ENCODE results near the gene ACVR1.
"Not testable (repeated sequence)": the region's sequence is repeated elsewhere in the genome, so short reads cannot be mapped to it uniquely, and the experiment has no call there.

The ACVR1 gene

GRCh38 chr2:157890969-157891642 is 15.0 kb upstream of the ACVR1 start:
- no peak overlapping the region for H3K4me3 ChIP-seq (ENCODE audit: low read depth, low read length)
- no peaks in the 10 kb centered on the region for H3K9me3 ChIP-seq
- H3K4me1 ChIP-seq: no peaks in the 10 kb centered on the region
- TF ChIP-seq CTCF (IDR thresholded peaks at IDR 0.05; ENCODE audit: low read depth, low read length): no peak
- no peaks in the 10 kb centered on the region for H3K36me3 ChIP-seq
- DNase-seq: no peak
- no peaks in the 10 kb centered on the region for H3K27me3 ChIP-seq

GRCh38 chr2:157887946-157888345 is 11.8 kb upstream of the ACVR1 start:
- Histone ChIP-seq H3K27me3 (no peaks in the 10 kb centered on the region), H3K9me3 (no peaks in the 10 kb centered on the region), H3K4me1 (no peaks in the 10 kb centered on the region), H3K36me3 (no peaks in the 10 kb centered on the region), H3K4me3 (ENCODE audit: low read depth, low read length) (no peak overlapping the region)
- DNase-seq: no peak
- TF ChIP-seq CTCF (IDR thresholded peaks at IDR 0.05; ENCODE audit: low read depth, low read length): no peak

DNA sequence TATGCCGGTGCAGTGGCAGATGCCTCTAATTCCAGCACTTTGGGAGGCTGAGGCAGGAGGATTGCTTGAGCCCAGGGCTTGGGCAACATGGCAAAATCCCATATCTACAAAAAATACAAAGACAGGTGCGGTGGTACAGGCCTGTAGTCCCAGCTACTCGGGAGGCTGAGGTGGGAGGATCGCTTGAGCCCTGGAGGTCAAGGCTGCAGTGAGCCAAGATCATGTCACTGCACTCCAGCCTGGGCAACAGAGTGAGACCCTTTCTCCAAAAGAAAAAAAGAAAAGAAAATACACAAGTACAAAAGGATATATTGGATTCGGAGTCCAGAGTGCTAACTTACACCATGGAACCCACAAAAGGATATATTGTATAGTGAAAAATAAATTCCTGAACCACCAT is 8.4 kb upstream of the ACVR1 start:
- H3K27me3 ChIP-seq; H3K4me1 ChIP-seq; H3K4me3 ChIP-seq (ENCODE audit: low read depth, low read length); DNase-seq; H3K9me3 ChIP-seq; H3K36me3 ChIP-seq: not testable (repeated sequence)

DNA sequence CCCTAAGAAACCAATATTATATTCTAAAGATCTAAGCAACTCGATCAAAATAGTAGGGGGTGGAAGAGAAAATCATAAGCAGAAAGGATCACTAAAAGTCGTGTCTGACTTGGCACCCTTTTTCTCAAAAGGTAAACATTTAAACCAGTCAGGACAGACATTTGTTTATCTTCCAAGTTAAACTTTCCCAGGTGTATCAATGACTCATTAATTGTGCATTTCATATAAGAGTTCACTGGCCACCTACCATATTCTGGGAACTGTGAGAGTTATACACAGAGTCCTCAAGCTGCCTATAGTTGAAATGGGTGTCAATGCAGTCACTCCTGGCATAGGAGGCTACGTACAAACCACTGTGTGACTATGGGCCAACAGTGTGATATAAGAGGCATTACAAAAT is 4.8 kb upstream of the ACVR1 start:
- no peaks in the 10 kb centered on the region for H3K36me3 ChIP-seq
- TF ChIP-seq CTCF (IDR thresholded peaks at IDR 0.05; ENCODE audit: low read depth, low read length): no peak

DNA sequence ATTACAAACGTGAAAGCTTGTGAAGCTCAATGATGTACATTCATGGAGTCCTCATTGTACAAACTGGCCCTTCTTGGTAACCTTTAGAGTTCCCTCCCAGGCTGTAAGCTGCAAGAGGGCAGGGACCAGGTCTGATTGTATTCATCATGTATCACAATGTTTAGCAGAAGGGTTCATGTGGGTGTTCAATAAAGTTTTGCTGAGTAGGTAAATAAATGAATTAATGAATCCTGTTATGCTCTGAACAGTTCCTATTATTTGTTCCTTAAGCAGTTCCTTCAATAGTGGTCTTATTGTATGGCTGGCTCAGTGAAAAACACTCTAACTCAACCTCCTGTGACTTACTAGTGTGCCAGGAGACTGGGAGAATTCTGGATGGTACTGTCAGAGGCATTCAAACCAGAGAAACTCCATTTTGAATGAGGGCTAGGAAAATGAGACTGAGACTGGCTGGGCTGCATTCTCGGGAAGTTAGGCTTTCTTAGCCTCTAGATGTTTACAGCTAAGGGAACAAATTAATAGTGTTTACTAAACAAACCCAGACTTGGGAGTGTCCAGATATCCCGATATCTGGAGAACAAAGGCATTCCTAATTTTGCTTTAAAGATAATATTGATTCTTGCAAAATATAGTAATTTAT is 1.8 kb upstream of the ACVR1 start:
- Histone ChIP-seq H3K36me3 (no peaks in the 10 kb centered on the region), H3K4me3 (ENCODE audit: low read depth, low read length) (no peak overlapping the region), H3K9me3 (no peaks in the 10 kb centered on the region), H3K27me3 (no peaks in the 10 kb centered on the region), H3K4me1 (no peaks in the 10 kb centered on the region)
- no peak for DNase-seq
- TF ChIP-seq CTCF (IDR thresholded peaks at IDR 0.05; ENCODE audit: low read depth, low read length): no peak

More for the DNA sequence above, 4.8 kb upstream of the ACVR1 start:
- no peak for DNase-seq
- H3K9me3 ChIP-seq: no peaks in the 10 kb centered on the region
- no peak overlapping the region for H3K4me3 ChIP-seq (ENCODE audit: low read depth, low read length)
- H3K27me3 ChIP-seq: no peaks in the 10 kb centered on the region
- H3K4me1 ChIP-seq: no peaks in the 10 kb centered on the region

GRCh38 chr2:157876786-157877138 is 632 bp upstream of the ACVR1 start:
- H3K9me3 ChIP-seq: no peaks in the 10 kb centered on the region
- no peak for DNase-seq
- H3K4me3 ChIP-seq (ENCODE audit: low read depth, low read length): peak overlapping the region; percentile 60
- H3K4me1 ChIP-seq: no peaks in the 10 kb centered on the region
- TF ChIP-seq CTCF (IDR thresholded peaks at IDR 0.05; ENCODE audit: low read depth, low read length): no peak
- no peaks in the 10 kb centered on the region for H3K27me3 ChIP-seq
- no peaks in the 10 kb centered on the region for H3K36me3 ChIP-seq
